ENCODE measurements around the gene SASH1. TPM values are rescaled to one million over a fixed set of nuclear protein-coding genes. Genes with fewer than 3 reads are reported as not detected.

Gene SASH1
- polyA plus RNA-seq (ENCODE audit: insufficient read length) = 30.2 TPM
- long read RNA-seq, donor 1, full-length matches to known transcripts = 5 of 5 reads
- long read RNA-seq, donor 1, partial matches to known transcripts = 0 of 5 reads
- long read RNA-seq, donor 1, other reads (novel, unspliced or antisense) = 0 of 5 reads
- long read RNA-seq, donor 2, partial matches to known transcripts = 14 of 14 reads
- long read RNA-seq, donor 2, other reads (novel, unspliced or antisense) = 0 of 14 reads
- long read RNA-seq, donor 3, full-length matches to known transcripts = 1 of 1 reads
- long read RNA-seq, donor 3, partial matches to known transcripts = 0 of 1 reads
- long read RNA-seq, donor 3, other reads (novel, unspliced or antisense) = 0 of 1 reads
- long read RNA-seq, donor 4 = 0 reads
- long read RNA-seq, donor 5, partial matches to known transcripts = 0 of 1 reads
- long read RNA-seq, donor 5, other reads (novel, unspliced or antisense) = 0 of 1 reads
- long read RNA-seq, donor 6, full-length matches to known transcripts = 1 of 1 reads
- long read RNA-seq, donor 6, partial matches to known transcripts = 0 of 1 reads
- long read RNA-seq, donor 6, other reads (novel, unspliced or antisense) = 0 of 1 reads
- long read RNA-seq, donor 7, full-length matches to known transcripts = 2 of 2 reads
- long read RNA-seq, donor 7, partial matches to known transcripts = 0 of 2 reads
- long read RNA-seq, donor 7, other reads (novel, unspliced or antisense) = 0 of 2 reads
- long read RNA-seq, donor 8, full-length matches to known transcripts = 1 of 1 reads
- long read RNA-seq, donor 8, partial matches to known transcripts = 0 of 1 reads
- long read RNA-seq, donor 8, other reads (novel, unspliced or antisense) = 0 of 1 reads

DNA sequence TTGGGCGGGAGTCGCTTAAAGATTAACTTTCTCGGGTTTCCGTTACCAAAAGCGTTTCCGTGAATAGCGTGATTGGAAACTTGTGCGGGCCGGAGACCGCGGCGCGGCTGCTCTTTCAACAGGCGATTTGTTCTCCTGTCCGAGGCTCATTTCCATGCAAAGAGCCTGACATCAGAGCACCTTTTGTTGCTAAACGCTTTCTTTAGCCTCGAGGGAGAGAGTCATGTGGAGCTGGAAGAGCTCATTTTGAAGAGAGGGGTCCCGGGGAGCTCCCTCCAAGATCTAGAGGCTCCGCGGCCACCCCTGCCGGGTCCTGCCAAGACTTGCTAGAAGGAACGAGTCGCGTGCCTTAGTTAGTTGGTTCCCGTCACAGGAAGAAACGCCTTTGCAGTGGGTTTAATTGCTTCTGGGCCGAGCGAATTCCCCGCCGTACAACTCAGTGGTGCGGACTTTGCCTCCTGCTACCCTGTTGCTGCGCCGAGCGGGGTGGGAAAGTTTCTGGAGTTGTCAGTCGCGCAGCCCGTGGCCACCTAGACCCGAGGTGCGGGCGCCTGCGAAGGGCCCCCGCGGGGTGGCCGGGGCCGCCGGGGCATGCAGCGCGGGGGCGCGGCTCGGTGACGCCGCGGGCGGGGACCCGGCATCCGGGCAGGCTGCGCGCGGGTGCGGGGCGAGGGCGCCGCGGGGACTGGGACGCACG is at the start of gene SASH1:
TSS of gene SASH1 (plus strand) at position 489 of the 697 bp plus-strand sequence. CDS start 230 bp downstream, outside the sequence.
- peak; percentile 88 for DNase-seq

DNA sequence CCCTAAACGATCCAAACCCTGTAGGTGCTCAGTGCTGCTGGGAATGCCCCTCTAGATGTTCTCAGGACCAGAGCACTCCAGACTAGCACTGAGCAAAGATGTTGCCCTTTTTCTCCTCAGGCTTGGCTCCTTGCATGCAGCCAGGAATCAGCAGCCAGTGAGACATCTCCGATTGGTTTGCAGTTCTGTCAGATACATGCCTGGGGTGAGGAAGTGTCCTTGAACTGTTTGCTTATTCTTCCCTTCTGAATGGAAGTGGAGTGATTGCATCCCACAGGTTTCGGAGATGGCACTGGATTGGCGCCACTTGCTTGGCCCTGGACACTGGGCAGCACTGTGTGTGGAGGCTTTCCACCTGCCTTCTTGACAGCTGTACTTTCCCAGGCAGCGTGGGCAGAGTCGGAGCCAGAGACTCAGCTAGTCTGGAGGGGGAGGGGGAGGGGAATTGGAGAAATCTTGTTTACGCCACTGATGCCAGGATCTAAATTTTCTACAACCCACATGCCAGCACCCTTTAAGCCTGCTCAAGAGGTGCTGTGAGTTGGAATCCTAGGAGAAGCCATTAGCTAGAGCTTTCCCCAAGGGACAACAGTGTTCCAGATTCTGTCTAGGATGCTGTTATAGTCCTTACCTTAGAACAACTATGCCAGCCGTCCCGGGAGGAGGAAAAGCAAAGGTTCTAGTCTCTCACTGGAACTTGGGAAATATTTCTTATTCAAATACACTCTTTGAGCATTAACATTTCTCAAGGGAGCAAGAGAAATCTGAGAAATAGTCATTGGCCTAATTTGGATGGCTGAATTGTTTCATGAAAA is 49.2 kb upstream of the SASH1 start:
- DNase-seq = no peak

DNA sequence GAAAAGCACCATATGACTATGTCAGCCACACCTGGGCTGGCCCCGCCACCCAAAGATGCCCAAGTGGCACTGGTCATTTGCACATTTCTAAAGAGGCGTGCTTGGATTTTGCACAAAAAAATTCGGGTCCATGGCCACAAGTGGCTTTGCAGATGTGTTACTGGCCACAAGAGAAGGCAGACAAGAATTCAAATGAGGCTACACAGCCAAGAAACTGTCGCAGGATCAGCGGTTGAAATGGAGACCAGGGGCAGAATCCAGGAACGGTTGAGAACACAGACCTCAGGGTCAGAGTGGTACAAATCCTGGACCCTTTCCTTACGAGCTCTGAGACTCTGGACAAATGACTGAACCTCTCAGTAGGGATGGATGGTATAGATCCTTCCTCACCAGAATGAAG is 48.6 kb upstream of the SASH1 start:
- DNase-seq = no peak

DNA sequence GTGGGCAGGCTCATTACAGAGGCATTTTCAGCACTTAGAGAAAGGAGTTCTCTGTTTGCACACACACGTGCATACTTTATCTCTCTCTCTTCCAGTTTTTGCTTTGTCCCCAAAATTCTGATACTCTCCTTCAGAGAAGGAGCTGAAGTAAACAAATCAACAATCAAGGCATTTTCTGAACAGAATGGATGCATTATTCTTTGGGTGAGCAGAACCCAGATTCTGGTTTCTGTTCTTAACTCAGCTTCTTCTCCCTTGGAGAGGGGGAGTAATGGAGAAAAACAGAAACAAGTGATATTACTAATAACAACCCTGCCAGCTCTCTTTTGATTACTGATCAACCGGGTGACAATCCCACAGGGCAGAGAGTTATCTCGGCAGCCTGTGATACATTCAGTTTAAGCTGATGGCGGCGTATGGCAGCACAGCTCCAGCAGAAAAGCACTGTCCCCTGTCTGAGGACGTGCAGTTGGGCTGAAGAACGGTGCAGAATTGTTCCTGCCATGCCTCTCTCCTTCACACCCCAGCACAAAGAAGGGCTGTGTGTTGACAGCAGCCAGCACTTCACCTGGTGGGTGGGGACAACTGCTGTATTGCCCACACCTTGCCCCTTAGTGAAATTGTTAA is 47.3 kb upstream of the SASH1 start:
- no peak for DNase-seq

DNA sequence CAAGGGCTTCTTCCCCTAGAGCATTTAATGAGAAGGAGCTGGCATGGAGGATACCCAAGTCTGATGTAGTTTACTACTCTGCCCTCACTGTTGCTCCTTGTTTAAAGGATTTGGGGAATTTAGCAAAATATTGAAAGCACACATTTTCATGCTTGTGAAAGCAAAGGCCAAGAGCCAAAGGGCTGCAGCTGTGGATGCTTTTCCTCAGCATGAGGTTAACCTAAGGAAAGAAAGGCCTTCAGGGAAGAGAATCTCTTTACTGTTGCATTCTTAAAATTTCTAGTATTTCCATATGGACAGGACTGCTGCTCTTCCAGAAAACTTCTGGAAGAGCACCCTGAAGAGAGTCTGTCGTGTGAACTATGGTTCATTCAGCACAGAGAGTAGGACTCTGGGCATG is 45.9 kb upstream of the SASH1 start:
- DNase-seq = no peak

DNA sequence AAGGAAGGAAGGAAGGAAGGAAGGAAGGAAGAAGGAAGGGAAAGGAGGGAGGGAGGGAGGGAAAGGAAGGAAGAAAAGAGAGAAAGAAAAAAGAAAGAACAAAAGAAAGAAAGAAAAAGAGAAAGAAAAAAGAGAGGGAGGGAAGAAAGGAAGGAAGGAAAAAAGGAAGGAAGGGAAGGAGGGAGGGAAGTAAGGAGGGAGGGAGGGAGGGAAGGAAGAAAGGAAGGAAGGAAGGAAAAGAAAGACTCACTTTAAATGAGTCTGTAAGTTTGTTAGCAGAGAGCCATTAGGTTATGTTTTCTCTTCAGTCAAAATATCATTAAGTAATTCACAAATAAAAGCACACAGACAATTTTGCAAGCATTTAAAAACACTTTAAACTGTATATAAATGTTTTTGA is 44.0 kb upstream of the SASH1 start:
- no peak for DNase-seq

DNA sequence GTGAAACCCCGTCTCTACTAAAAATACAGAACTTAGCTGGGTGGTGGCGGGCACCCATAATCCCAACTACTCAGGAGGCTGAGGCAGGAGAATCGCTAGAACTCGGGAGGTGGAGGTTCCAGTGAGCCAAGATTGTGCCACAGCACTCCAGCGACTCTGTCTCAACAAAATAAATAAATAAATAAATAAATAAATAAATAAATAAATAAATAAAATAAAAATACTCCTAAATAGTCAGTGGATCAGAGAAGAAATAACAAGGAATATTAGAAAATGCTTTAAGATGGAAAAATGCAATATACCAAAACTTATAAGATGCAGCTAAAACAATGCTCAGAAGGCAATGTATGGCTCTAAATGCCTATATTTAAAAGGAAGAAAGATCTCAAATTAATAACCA is 39.0 kb upstream of the SASH1 start:
- DNase-seq = no peak

DNA sequence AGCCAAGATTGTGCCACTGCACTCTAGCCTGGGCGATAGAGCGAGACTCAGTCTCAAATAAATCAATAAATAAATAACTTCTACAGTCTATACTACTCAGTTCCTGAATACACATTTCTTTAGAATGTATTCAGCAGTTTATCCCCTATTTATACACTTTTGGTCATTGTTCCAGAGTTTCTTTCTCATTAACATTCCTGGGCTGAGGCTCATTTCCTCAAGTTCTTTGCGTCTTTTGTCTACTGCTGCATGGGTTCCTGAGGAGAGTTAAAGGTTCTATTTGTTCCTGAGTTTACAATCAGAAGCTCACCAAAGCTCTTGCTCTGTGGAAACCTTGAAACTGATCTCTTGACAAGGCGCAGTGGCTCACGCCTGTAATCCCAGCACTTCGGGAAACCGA is 37.7 kb upstream of the SASH1 start:
- DNase-seq = no peak

DNA sequence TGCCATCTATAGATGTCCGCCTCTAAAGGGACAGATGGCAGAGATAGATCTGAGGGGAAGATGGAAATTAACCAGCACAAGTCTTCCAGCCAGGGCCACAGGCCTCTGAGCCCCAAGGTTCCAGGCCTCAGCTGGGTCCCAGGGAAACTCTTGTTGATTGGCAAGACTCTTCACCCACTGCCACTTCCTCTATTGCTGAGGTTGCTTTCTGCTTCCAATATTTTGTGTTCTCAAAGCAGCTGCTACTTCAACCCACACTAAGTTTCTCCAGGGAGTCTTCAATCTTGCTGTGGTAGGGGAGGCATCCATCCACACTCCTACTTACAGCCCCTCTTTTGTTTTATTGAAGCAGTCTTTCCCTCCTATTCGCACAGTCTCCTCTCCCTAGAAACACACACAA is 36.4 kb upstream of the SASH1 start:
- no peak for DNase-seq

DNA sequence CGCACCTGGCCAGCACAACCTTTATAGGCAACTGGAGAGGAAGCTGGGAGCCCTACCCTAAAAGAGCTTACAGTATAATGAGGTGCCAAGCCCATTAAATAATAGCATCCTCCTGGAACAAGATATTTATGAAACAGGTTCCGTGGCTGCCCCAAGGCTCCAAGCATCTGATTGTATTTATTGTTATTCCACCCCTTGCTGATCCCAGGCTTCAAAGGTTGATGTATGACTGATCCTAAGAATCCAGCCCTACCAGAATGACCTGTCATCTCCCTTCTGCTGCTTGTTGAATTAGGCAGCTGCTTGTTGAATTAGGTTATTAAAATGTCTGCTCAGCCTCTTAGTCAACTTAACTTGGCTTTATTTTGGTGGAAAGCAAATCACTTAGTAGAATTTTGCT is 35.2 kb upstream of the SASH1 start:
- DNase-seq = no peak

DNA sequence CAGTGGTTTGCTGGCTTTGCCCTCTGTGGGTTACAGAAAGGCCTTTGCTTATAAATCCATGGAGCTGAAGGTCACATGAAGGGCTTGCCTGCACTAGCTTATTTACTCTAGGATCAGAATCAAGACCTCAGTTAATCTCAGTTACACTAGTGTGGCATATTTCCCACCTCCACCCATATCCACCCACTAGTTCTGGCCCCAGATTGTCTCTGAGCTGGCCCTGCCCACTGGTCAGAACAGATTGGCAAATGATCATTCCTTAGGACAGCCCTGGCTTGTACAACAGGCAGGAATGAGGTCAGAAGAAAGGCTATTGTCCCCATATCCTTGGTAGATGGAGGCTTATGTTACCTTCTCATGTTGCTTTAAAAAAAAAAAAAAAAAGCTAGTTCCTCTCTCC is 33.3 kb upstream of the SASH1 start:
- no peak for DNase-seq

DNA sequence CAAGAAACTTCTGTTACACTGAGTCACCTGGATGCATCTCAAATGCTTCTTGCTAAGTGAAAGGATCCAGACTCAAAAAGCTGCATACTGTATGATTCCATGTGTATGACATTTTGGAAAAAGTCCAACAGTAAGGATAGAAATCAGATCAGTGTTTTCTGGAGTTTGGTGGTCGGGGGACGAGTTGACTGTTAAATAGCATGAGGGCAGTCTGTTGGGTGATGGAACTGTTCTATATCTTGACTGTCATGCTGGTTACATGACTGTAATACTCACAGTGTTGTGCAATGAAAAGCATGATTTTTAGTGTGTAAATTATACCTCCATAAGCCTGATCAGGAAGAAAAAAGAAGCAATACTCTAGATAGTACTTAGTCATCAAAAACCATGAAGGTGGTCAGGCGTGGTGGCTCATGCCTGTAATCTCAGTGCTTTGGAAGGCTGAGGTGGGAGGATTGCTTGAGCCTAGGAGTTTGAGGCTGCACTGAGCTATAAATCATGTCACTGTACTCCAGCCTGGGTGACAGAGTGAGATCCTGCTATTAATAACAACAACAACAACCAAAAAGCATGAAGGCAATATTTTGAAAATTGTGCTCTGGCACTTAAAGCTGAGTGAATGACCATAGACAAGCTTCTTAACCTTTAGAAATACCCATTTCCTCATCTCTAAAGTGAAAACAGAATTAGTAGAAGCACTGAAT is 30.5 kb upstream of the SASH1 start:
- no peak for DNase-seq

DNA sequence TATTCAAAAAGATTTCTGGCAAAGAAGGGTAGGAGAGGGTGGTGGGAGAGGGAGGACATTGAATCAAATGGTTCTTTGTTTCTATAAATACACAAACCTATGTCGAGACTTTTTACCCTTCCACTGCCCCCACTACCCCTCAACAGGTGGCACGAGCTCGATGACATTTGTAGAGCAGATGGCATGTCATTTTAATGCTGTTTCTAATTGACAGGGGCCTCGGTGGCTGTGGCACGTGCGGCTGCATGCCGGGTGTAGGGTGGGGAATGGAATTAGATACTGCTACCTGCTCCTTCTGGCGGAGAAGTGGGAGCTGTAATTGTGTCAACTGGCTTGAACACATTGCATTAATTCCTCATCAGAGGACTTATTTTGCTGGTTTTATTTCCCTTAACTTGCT is 29.1 kb upstream of the SASH1 start:
- no peak for DNase-seq

DNA sequence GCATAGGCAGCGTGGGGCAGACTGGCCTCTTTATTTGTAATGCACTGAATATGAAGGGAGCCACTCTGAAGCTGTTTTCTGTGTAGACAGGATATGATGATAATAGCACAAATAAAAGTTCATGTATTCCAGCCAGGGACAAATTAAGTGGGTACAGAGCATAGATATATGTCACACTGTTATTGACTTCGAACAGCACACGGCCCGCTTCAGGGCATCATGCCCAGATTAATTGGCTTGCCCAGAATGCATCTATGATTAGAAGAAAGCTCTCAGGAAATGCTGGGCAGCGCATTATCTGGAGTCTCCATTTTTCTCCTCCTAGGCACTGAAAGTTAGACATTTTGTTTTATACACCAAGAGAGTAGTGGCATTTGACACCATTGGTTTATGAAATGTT is 26.3 kb upstream of the SASH1 start:
- no peak for DNase-seq

DNA sequence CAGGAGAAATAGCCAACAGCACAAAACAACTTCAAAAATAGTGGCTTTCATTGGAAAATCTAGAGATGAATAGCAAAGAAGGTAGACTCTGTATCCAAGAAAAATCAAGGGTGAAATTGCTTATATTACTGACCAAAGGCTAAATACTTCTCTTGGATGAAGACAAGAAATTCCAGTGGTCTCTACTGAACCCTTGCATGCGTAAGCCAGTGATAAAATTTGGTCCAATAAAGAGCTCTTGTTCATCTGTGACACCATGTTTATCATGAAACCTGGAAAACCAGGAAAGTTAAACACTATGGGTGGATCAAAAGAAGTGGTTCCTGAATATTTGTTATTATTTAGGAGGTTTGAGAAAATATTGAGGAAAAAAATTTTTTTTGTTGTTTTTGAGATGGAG is 25.6 kb upstream of the SASH1 start:
- DNase-seq = no peak

DNA sequence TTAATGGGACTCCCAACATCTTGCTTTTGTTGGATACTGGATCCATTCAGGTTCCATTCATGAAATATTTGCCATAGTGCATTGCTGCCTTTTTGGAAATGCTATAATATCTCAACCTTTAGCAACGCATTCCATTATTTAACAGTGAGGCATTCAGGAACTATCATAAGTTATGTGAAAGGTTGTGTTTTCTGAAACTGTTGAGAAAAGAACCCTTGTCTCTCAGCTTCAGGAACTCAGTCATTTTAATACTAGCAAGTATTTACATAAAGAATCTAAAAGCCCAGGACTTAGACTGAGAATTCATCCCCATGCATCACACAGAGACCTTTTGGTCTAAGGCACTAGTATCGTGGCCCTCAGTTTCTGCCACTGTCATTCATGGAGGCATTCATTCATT is 24.9 kb upstream of the SASH1 start:
- no peak for DNase-seq

DNA sequence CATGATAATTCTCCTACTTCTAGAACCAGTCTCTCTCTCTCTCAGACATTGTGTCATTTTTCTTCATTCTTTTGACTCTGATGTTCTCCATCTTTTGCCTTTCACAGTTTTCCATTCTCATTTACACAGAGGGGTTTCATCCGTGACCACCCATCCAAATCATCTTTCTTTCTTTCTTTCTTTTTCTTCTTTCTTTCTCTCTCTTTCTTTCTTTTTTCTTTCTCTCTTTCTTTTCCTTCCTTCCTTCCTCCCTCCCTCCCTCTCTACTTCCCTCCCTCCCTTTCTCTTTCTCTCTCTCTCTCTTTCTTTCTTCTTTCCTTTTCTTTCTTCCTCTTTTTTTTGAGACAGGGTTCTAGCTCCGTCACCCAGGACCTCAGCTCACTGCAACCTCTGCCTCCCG is 19.9 kb upstream of the SASH1 start:
- DNase-seq = no peak

DNA sequence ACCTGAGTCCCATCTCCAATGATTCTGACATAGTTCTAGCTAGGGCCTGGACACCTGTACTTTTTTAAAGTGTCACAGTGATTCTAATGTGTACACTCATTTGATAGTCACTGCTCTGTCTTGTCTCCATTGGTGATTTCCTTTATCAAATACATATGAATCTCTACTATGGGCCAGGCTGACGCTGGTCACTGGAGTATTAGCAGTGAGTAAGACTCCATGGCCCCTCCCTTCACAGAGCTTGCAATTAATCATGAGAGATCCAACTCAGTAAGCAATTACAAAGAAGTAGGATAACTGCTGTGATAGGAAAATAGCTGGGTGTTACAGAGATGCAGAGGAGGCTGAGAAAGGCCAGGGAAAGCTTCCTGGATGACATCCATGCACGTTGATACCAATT is 19.3 kb upstream of the SASH1 start:
- no peak for DNase-seq

DNA sequence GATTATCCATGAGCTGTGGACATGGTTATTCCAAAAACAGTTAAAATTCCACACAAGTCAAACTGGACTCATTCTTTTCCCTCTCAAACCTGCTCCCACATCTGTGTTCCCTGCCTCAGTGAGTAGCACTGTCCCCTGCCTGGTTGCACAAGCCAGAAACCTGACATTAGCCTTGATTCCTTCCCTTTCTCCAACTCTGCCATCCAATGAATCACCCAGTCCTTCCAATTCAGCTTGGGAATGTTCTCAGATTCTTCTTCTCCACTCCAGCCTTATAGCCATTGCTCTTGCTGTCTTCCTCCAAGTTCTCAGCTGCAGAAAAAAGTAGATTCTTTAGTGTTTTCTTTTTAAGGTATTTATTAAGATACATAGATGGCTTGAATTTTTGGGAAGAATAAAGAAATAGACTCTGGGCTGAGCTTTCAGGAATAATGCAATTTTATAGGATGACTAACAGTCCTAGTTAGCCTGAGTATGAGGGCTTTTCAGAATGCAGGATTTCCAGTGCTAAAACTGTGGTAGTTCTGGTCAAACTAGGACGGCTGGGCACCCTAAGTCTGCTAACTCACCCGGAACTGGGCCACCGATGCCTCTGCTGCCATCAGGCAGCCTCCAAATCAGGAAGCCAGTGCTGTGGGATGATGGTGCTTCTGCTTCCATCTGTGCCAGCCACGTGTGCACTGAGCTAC is 18.2 kb upstream of the SASH1 start:
- no peak for DNase-seq

Measured in left kidney (tissue), 8 donors.